ENCODE data around the gene ANKIB1.

GRCh38 chr7:92279396-92280031, 33.7 kb downstream of the ANKIB1 start:
- TF ChIP-seq ZNF384 (IDR thresholded peaks at IDR 0.05) (no peak), SUZ12 (IDR thresholded peaks at IDR 0.05) (no peak), SP1 (IDR thresholded peaks at IDR 0.05) (no peak), FOXM1 (IDR thresholded peaks at IDR 0.05; ENCODE audit: borderline replicate concordance) (no peak), L3MBTL2 (conservative IDR thresholded peaks at IDR 0.05) (no peak), HDGF (IDR thresholded peaks at IDR 0.05; ENCODE audit: borderline replicate concordance) (no peak), LEF1 (IDR thresholded peaks at IDR 0.05; ENCODE audit: borderline replicate concordance) (no peak), BHLHE40 (IDR thresholded peaks at IDR 0.05; ENCODE audit: borderline replicate concordance) (no peak), ARNT (IDR thresholded peaks at IDR 0.05) (no peak)
- TF ChIP-seq, protein P1, sequence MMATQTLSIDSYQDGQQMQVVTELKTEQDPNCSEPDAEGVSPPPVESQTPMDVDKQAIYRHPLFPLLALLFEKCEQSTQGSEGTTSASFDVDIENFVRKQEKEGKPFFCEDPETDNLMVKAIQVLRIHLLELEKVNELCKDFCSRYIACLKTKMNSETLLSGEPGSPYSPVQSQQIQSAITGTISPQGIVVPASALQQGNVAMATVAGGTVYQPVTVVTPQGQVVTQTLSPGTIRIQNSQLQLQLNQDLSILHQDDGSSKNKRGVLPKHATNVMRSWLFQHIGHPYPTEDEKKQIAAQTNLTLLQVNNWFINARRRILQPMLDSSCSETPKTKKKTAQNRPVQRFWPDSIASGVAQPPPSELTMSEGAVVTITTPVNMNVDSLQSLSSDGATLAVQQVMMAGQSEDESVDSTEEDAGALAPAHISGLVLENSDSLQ (IDR thresholded peaks at IDR 0.05): no peak

All from HEK293T (cell line).